ENCODE results near the gene NOLC1. TPM values are rescaled to one million over a fixed set of nuclear protein-coding genes. Genes with fewer than 3 reads are reported as not detected.

NOLC1 gene
- total and polyA plus RNA-seq, 2 of the 13 experiments (the other 11 are each of a cell fraction or from before 2014, with no cell fraction given) = 50.6 to 81.0 TPM

DNA sequence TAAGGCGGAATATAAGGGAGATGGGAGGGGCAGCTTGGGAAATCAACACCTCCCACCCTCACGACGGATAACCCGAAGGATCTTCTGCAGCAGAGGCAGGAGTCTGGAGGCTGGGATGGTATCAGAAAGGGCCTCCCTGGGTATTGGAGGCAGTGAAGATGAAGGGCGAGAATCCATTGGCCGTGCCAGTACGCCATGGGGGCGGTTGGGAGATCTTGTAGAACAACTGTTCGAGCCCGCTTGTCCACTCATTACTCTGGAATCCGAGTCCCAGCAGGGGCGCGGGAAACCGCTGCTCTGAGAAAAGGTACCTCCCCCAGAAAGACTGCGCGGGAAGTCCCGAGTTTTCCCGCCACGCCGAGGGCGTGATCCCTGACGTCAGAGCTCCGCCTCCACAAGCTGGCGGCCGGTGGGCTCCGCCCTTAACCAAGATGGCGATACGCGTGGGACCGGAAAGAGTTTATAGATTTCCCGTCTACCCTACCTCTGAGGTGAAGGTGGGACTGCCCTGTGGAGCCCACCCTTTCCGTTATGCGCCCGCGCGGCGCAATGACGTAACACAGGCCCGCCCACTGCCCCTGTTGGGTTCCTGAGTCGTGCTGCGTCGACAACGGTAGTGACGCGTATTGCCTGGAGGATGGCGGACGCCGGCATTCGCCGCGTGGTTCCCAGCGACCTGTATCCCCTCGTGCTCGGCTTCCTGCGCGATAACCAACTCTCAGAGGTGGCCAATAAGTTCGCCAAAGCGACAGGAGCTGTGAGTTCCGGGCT, at the start of gene NOLC1 (continued):
- no peak for TF ChIP-seq SYNCRIP (IDR thresholded peaks at IDR 0.05; ENCODE audit: insufficient read depth, low read depth, low read length)
- TF ChIP-seq, protein P1, sequence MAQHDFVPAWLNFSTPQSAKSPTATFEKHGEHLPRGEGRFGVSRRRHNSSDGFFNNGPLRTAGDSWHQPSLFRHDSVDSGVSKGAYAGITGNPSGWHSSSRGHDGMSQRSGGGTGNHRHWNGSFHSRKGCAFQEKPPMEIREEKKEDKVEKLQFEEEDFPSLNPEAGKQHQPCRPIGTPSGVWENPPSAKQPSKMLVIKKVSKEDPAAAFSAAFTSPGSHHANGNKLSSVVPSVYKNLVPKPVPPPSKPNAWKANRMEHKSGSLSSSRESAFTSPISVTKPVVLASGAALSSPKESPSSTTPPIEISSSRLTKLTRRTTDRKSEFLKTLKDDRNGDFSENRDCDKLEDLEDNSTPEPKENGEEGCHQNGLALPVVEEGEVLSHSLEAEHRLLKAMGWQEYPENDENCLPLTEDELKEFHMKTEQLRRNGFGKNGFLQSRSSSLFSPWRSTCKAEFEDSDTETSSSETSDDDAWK (CRISPR knock-in tag; IDR thresholded peaks at IDR 0.05) = no peak
- TF ChIP-seq ZNF598 (CRISPR knock-in tag; IDR thresholded peaks at IDR 0.05; ENCODE audit: borderline replicate concordance) = peak; percentile 67; the same call in 1 of the 2 replicates
- TF ChIP-seq, protein P2, sequence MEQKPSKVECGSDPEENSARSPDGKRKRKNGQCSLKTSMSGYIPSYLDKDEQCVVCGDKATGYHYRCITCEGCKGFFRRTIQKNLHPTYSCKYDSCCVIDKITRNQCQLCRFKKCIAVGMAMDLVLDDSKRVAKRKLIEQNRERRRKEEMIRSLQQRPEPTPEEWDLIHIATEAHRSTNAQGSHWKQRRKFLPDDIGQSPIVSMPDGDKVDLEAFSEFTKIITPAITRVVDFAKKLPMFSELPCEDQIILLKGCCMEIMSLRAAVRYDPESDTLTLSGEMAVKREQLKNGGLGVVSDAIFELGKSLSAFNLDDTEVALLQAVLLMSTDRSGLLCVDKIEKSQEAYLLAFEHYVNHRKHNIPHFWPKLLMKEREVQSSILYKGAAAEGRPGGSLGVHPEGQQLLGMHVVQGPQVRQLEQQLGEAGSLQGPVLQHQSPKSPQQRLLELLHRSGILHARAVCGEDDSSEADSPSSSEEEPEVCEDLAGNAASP (CRISPR knock-in tag; IDR thresholded peaks at IDR 0.05; ENCODE audit: borderline replicate concordance) = peak; percentile 56; the same call in 1 of the 2 replicates
- peak; percentile 95 for TF ChIP-seq ZNF501 (CRISPR knock-in tag; IDR thresholded peaks at IDR 0.05)
- no peak for TF ChIP-seq NAIF1 (CRISPR knock-in tag; IDR thresholded peaks at IDR 0.05; ENCODE audit: borderline replicate concordance)
- TF ChIP-seq ZNF83 (CRISPR knock-in tag; IDR thresholded peaks at IDR 0.05; ENCODE audit: borderline replicate concordance) = peak; percentile 87; the same call in 1 of the 2 replicates
- TF ChIP-seq TEAD2 (CRISPR knock-in tag; IDR thresholded peaks at IDR 0.05) = no peak
- TF ChIP-seq ZNF547 (CRISPR knock-in tag; IDR thresholded peaks at IDR 0.05) = peak; percentile 18; the same call in 1 of the 2 replicates
- TF ChIP-seq MTF1 (CRISPR knock-in tag; IDR thresholded peaks at IDR 0.05) = no peak
- TF ChIP-seq SIN3B (IDR thresholded peaks at IDR 0.05; ENCODE audit: low read length) = peak; percentile 79
- peak; percentile 97 for TF ChIP-seq HDAC1 (CRISPR knock-in tag; IDR thresholded peaks at IDR 0.05)
- peak; percentile 92; the same call in 1 of the 2 replicates for TF ChIP-seq RARG (CRISPR knock-in tag; IDR thresholded peaks at IDR 0.05; ENCODE audit: low read depth)
- TF ChIP-seq ZNF703 (CRISPR knock-in tag; IDR thresholded peaks at IDR 0.05; ENCODE audit: borderline replicate concordance) = 0 out of 2 replicates have a peak, but pooled peaks have one; percentile 73
- TF ChIP-seq FOXO1 (CRISPR knock-in tag; IDR thresholded peaks at IDR 0.05) = no peak; the same call in 1 of the 2 replicates
- no peak for TF ChIP-seq KLF13 (CRISPR knock-in tag; IDR thresholded peaks at IDR 0.05)
- TF ChIP-seq, protein P3, sequence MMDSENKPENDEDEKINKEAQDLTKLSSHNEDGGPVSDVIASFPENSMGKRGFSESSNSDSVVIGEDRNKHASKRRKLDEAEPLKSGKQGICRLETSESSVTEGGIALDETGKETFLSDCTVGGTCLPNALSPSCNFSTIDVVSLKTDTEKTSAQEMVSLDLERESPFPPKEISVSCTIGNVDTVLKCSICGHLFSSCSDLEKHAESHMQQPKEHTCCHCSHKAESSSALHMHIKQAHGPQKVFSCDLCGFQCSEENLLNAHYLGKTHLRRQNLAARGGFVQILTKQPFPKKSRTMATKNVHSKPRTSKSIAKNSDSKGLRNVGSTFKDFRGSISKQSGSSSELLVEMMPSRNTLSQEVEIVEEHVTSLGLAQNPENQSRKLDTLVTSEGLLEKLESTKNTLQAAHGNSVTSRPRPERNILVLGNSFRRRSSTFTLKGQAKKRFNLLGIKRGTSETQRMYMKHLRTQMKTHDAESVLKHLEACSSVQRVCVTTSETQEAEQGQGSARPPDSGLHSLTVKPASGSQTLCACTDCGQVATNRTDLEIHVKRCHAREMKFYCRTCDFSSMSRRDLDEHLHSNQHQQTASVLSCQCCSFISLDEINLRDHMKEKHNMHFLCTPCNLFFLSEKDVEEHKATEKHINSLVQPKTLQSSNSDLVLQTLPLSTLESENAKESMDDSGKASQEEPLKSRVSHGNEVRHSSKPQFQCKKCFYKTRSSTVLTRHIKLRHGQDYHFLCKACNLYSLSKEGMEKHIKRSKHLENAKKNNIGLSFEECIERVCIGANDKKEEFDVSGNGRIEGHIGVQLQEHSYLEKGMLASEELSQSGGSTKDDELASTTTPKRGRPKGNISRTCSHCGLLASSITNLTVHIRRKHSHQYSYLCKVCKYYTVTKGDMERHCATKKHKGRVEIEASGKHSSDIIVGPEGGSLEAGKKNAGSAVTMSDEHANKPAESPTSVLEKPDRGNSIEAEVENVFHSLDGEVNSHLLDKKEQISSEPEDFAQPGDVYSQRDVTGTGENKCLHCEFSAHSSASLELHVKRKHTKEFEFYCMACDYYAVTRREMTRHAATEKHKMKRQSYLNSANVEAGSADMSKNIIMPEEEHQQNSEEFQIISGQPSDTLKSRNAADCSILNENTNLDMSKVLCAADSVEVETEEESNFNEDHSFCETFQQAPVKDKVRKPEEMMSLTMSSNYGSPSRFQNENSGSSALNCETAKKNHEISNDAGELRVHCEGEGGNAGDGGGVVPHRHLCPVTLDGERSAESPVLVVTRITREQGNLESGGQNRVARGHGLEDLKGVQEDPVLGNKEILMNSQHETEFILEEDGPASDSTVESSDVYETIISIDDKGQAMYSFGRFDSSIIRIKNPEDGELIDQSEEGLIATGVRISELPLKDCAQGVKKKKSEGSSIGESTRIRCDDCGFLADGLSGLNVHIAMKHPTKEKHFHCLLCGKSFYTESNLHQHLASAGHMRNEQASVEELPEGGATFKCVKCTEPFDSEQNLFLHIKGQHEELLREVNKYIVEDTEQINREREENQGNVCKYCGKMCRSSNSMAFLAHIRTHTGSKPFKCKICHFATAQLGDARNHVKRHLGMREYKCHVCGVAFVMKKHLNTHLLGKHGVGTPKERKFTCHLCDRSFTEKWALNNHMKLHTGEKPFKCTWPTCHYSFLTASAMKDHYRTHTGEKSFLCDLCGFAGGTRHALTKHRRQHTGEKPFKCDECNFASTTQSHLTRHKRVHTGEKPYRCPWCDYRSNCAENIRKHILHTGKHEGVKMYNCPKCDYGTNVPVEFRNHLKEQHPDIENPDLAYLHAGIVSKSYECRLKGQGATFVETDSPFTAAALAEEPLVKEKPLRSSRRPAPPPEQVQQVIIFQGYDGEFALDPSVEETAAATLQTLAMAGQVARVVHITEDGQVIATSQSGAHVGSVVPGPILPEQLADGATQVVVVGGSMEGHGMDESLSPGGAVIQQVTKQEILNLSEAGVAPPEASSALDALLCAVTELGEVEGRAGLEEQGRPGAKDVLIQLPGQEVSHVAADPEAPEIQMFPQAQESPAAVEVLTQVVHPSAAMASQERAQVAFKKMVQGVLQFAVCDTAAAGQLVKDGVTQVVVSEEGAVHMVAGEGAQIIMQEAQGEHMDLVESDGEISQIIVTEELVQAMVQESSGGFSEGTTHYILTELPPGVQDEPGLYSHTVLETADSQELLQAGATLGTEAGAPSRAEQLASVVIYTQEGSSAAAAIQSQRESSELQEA (CRISPR knock-in tag; IDR thresholded peaks at IDR 0.05; ENCODE audit: not compliant biosample characterization) = peak; percentile 27

All from HepG2 (cell line).